ENCODE results near the gene FRMD3. TPM values are rescaled to one million over a fixed set of nuclear protein-coding genes. Genes with fewer than 3 reads are reported as not detected.

FRMD3 gene
- total RNA-seq, 1 experiment from 2014 or later, result 1.9 TPM

DNA sequence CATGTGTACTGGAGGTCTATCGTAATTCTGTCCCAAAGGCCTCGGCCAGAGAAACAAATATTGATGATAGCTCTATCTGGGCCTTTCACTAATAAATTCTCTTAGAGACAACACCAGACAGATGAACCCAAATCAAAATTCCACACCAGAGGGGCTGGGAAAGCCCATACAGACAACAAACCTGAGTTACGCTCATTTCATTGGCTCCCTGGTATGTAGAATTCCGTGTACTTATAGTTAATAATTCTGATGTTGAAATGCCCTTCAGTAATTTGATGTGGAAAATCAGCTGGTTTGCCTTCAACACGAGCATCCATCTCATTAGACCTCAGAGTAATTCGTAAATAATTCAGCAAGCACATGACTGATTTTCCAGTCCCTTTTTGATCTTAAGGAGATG is 53.2 kb downstream of the FRMD3 start:
- Histone ChIP-seq H3K27ac (no peak overlapping the region), H4K20me1 (ENCODE audit: insufficient read depth) (no peaks in the 10 kb centered on the region), H3K36me3 (ENCODE audit: low read depth) (0 out of 2 replicates have a peak, but pooled peaks cover 1% of the 10 kb centered on the region), H2AFZ (no peak overlapping the region), H3K79me2 (ENCODE audit: low read depth) (0 out of 2 replicates have a peak, but pooled peaks cover 3% of the 10 kb centered on the region), H3F3A (ENCODE audit: insufficient read depth, low read depth) (no peaks in the 10 kb centered on the region), H3K9me2 (ENCODE audit: insufficient read depth) (no peaks in the 10 kb centered on the region), H3K4me2 (no peak overlapping the region), H3K4me3 (no peak overlapping the region), H3K9me3 (ENCODE audit: insufficient read depth, low read depth) (peaks cover 1% of the 10 kb centered on the region; the same call in 1 of the 2 replicates), H3K27me3 (ENCODE audit: insufficient read depth, low read depth) (no peaks in the 10 kb centered on the region), H3K4me1 (replicated peaks; ENCODE audit: insufficient read depth) (no peaks in the 10 kb centered on the region)
- no peak for TF ChIP-seq EZH2 (IDR thresholded peaks at IDR 0.05; ENCODE audit: low read depth)
- TF ChIP-seq, protein P1, sequence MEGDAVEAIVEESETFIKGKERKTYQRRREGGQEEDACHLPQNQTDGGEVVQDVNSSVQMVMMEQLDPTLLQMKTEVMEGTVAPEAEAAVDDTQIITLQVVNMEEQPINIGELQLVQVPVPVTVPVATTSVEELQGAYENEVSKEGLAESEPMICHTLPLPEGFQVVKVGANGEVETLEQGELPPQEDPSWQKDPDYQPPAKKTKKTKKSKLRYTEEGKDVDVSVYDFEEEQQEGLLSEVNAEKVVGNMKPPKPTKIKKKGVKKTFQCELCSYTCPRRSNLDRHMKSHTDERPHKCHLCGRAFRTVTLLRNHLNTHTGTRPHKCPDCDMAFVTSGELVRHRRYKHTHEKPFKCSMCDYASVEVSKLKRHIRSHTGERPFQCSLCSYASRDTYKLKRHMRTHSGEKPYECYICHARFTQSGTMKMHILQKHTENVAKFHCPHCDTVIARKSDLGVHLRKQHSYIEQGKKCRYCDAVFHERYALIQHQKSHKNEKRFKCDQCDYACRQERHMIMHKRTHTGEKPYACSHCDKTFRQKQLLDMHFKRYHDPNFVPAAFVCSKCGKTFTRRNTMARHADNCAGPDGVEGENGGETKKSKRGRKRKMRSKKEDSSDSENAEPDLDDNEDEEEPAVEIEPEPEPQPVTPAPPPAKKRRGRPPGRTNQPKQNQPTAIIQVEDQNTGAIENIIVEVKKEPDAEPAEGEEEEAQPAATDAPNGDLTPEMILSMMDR (conservative IDR thresholded peaks at IDR 0.05), result no peak
- POLR2A ChIA-PET (ENCODE audit: unreplicated experiment), result no interaction called here
- CTCF ChIA-PET, result no interaction called here
- DNase-seq, result no peak
- intact Hi-C loops (cut with micrococcal nuclease; ENCODE audit: unreplicated experiment), result no loop called here
- no TSS peak for BruUV-seq (replicated peaks)

- POLR2A ChIA-PET (ENCODE audit: unreplicated experiment), result interaction anchor here (0.6 kb wide), 1 partner anchor 11 kb away, joined by 4 read pairs; no protein-coding TSS in a partner anchor
- CTCF ChIA-PET, result no interaction called here
- Histone ChIP-seq H3K36me3 (ENCODE audit: low read depth) (0 out of 2 replicates have a peak, but pooled peaks cover 4% of the 10 kb centered on the region), H2AFZ (no peak overlapping the region), H3K27me3 (ENCODE audit: insufficient read depth, low read depth) (no peaks in the 10 kb centered on the region), H3K79me2 (ENCODE audit: low read depth) (0 out of 2 replicates have a peak, but pooled peaks cover 3% of the 10 kb centered on the region), H3K9me2 (ENCODE audit: insufficient read depth) (no peaks in the 10 kb centered on the region), H3K4me1 (replicated peaks; ENCODE audit: insufficient read depth) (no peaks in the 10 kb centered on the region), H3F3A (ENCODE audit: insufficient read depth, low read depth) (no peaks in the 10 kb centered on the region), H3K4me2 (no peak overlapping the region), H4K20me1 (ENCODE audit: insufficient read depth) (no peaks in the 10 kb centered on the region), H3K9me3 (ENCODE audit: insufficient read depth, low read depth) (peaks cover 4% of the 10 kb centered on the region; the same call in 1 of the 2 replicates), H3K27ac (no peak overlapping the region), H3K4me3 (no peak overlapping the region)
- TF ChIP-seq, protein P1 (conservative IDR thresholded peaks at IDR 0.05), result no peak
- no peak for TF ChIP-seq EZH2 (IDR thresholded peaks at IDR 0.05; ENCODE audit: low read depth)
- no peak for DNase-seq
- BruUV-seq (replicated peaks), result no TSS peak
- intact Hi-C loops (cut with micrococcal nuclease; ENCODE audit: unreplicated experiment), result no loop called here
Measured at GRCh38 chr9:83483223-83483622, 55.0 kb downstream of the FRMD3 start.

GRCh38 chr9:83479765-83480164 is 58.4 kb downstream of the FRMD3 start:
- POLR2A ChIA-PET (ENCODE audit: unreplicated experiment), result no interaction called here
- BruUV-seq (replicated peaks), result no TSS peak

More at GRCh38 chr9:83479765-83480164, 58.4 kb downstream of the FRMD3 start:
- Histone ChIP-seq H3K4me1 (replicated peaks; ENCODE audit: insufficient read depth) (peaks cover 7% of the 10 kb centered on the region; the same call in 1 of the 2 replicates), H3K27ac (no peak overlapping the region), H3K79me2 (ENCODE audit: low read depth) (no peaks in the 10 kb centered on the region), H3K4me3 (no peak overlapping the region; the same call in 1 of the 2 replicates), H3K27me3 (ENCODE audit: insufficient read depth, low read depth) (no peaks in the 10 kb centered on the region), H3F3A (ENCODE audit: insufficient read depth, low read depth) (no peaks in the 10 kb centered on the region), H4K20me1 (ENCODE audit: insufficient read depth) (no peaks in the 10 kb centered on the region), H3K9me3 (ENCODE audit: insufficient read depth, low read depth) (peaks cover 4% of the 10 kb centered on the region; the same call in 1 of the 2 replicates), H3K4me2 (no peak overlapping the region), H3K9me2 (ENCODE audit: insufficient read depth) (no peaks in the 10 kb centered on the region), H2AFZ (no peak overlapping the region), H3K36me3 (ENCODE audit: low read depth) (0 out of 2 replicates have a peak, but pooled peaks cover 4% of the 10 kb centered on the region)
- TF ChIP-seq EZH2 (IDR thresholded peaks at IDR 0.05; ENCODE audit: low read depth), result no peak
- TF ChIP-seq, protein P1 (conservative IDR thresholded peaks at IDR 0.05), result no peak
- intact Hi-C loops (cut with micrococcal nuclease; ENCODE audit: unreplicated experiment), result loop anchor here (10.0 kb wide), 1 partner anchor 95 kb away; no protein-coding TSS in a partner anchor
- CTCF ChIA-PET, result interaction anchor here (0.6 kb wide), 1 partner anchor 26 kb away, joined by 3 read pairs; no protein-coding TSS in a partner anchor
- DNase-seq, result no peak
